Ovary (tissue), 9 donors: Measurements from ENCODE around the gene MYO3B. TPM values are rescaled to one million over a fixed set of nuclear protein-coding genes. Genes with fewer than 3 reads are reported as not detected.
"Not testable (repeated sequence)": the region's sequence is repeated elsewhere in the genome, so short reads cannot be mapped to it uniquely, and the experiment has no call there.

Experiments
- DNase-seq, 5 donors: peaks; one replicate each; pipeline ENCODE4 v3.0.0-alpha.2; 2019 to 2020
- H3K27ac ChIP-seq, 2 donors: fragments of 200-600 bp; one replicate each; pipeline versions ENCODE4 v1.5.1 to v1.8.0; 2019 to 2022
- H3K27me3 ChIP-seq: fragments of 200-600 bp; one replicate; pipeline ENCODE4 v1.8.0; 2022
- H3K36me3 ChIP-seq: fragments of 200-600 bp; sonication (generic); one replicate; pipeline ENCODE4 v1.5.1; 2019
- H3K4me1 ChIP-seq: one replicate; pipeline ENCODE4 v1.8.1; 2013; ENCODE audit warnings: mild to moderate bottlenecking, moderate library complexity; ENCODE audit not compliant: insufficient read depth
- H3K4me3 ChIP-seq: fragments of 200-600 bp; sonication (generic); one replicate; pipeline ENCODE4 v1.5.1; 2017
- H3K9me3 ChIP-seq, 2 donors: fragments of 200-600 bp in 1 of 2; sonication (generic) in 1 of 2; one replicate each; pipeline versions ENCODE4 v1.5.1 to v1.8.1; 2013 to 2019; ENCODE audit warnings: mild to moderate bottlenecking in 1 of 2, moderate library complexity in 1 of 2
- EP300 ChIP-seq: sonication (generic); formaldehyde crosslinking; IDR thresholded peaks from one replicate; pipeline ENCODE4 v1.6.1; 2017; ENCODE audit warnings: antibody characterized with exemption
- POLR2A ChIP-seq: fragments of 450-650 bp; IDR thresholded peaks from one replicate; pipeline ENCODE4 v1.6.1; 2017; ENCODE audit warnings: antibody characterized with exemption, mild to moderate bottlenecking, moderate library complexity
- WGBS, 3 donors: extraction: QIAGEN DNeasy Blood & Tissue Kit in 1 of 3; methylation state at CpG; one replicate each; pipeline versions ENCODE4 v1.1.5 to v1.1.7; 2013 to 2017; 5-methylcytosine and 5-hydroxymethylcytosine counted together
- intact Hi-C, 4 donors: fragments of 100-400 bp; cut with DNase I; formaldehyde crosslinking; loops; one replicate each; pipeline versions ENCODE4 v1.11.0 to v1.15.1; 2022 to 2023
- polyA plus RNA-seq, 2 donors: library from polyadenylated mRNA; stranded (reverse); fragments of 200-250 nt in 1 of 2; fragments of 350-450 nt in 1 of 2; fragmentation: Illumina TruSeq in 1 of 2; extraction: RNeasy Lipid Tissue Mini Kit (QIAGEN cat#74804) in 1 of 2; gene quantifications; one replicate each; pipeline ENCODE4 v1.2.3, GENCODE V29; 2013 to 2014
- total RNA-seq, 7 donors: library from RNA; depleted of rRNA in 2 of 7; stranded (reverse); fragments of >200 nt in 2 of 7; fragmentation: NEBNext Ultra II Directional in 3 of 7; extraction: Animal tissue kit (Norgen Biotek cat#: 25700) in 3 of 7; gene quantifications; one replicate each; pipeline versions ENCODE4 v1.1.0 to v1.2.4, GENCODE V29; 2016 to 2023
- TF ChIP-seq, protein P1 (sequence below), 3 donors: fragments of 450-650 bp in 2 of 3; fragments of 200-600 bp in 1 of 3; IDR thresholded peaks; one replicate each; pipeline versions ENCODE4 v1.5.1 to v1.8.0; 2016 to 2022; ENCODE audit warnings: antibody characterized with exemption in 3 of 3, mild to moderate bottlenecking in 1 of 3
- donor health status: DM: no; HTN: no; CAD: no; lungs with moderate emphysema.
- donor health status: DM: no; HTN: no; CAD: no.
- donor health status: Bipolar disorder and iron deficiency.
- donor health status: DM: yes; HTN: yes; CAD: no.
- donor health status: DM: no; HTN: no; CAD: no.
- donor health status: DM: yes; HTN: yes; CAD: no.

MYO3B gene
- total and polyA plus RNA-seq, 9 donors = 0.04 to 1.3 (median 0.12) TPM; not detected in 2

DNA sequence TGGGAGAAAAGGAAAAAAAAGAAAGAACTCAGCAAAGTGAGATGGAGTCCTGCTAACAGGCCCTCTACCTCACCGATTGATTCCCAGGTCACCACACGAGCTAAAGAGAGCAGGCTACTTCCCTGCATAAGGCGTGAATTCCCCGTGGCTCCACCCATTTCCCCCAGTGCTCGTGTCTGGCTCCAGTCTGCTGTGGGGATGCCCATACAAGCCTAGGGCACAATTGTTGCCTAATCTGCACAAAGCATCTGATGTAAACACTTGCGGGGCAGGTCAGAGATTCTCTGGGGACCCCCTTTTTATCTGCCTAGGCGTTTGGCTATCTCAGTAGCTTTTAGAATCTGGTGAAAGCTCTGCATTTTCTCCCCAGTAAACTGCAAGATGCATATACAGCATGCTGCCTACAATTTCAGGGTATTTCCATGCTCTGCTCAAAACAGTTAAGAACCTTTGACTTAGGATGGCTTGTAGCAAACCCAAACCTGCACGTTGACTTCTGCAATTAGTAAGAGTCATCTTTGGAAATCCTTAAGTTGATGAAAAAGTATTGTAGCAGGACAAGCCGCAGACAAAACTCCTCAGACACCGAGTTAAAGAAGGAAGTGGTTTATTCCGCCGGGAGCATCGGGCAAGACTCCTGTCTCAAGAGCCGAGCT, 34.8 kb downstream of the MYO3B start:
- Histone ChIP-seq H3K27ac (no peak overlapping the region), H3K27me3 (no peaks in the 10 kb centered on the region), H3K9me3 (no peaks in the 10 kb centered on the region), H3K4me1 (no peaks in the 10 kb centered on the region), H3K4me3 (no peak overlapping the region), H3K36me3 (no peaks in the 10 kb centered on the region)
- TF ChIP-seq POLR2A (no peak), EP300 (no peak)
- TF ChIP-seq, protein P1, sequence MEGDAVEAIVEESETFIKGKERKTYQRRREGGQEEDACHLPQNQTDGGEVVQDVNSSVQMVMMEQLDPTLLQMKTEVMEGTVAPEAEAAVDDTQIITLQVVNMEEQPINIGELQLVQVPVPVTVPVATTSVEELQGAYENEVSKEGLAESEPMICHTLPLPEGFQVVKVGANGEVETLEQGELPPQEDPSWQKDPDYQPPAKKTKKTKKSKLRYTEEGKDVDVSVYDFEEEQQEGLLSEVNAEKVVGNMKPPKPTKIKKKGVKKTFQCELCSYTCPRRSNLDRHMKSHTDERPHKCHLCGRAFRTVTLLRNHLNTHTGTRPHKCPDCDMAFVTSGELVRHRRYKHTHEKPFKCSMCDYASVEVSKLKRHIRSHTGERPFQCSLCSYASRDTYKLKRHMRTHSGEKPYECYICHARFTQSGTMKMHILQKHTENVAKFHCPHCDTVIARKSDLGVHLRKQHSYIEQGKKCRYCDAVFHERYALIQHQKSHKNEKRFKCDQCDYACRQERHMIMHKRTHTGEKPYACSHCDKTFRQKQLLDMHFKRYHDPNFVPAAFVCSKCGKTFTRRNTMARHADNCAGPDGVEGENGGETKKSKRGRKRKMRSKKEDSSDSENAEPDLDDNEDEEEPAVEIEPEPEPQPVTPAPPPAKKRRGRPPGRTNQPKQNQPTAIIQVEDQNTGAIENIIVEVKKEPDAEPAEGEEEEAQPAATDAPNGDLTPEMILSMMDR (IDR thresholded peaks at IDR 0.05) = no peak
- WGBS, 3 donors = 49 to 60% (median 59%) methylated on average over 14 of the region's 14 CpGs
- intact Hi-C loops = no loop called here
- DNase-seq = no peak

DNA sequence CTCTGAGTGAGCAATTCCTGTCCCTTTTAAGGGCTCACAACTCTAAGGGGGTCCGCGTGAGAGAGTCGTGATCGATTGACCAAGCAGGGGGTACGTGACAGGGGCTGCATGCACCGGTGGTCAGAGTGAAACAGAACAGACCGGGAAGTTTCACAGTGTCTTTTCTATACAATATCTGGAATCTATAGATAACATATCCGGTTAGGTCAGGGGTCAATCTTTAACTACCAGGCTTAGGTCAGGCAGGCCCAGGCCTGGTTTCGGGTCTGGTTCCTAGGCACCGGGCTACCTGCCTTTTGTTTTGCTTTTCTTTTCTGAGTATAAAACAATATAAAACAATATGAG, 35.3 kb downstream of the MYO3B start:
- DNase-seq, H3K4me3 ChIP-seq, intact Hi-C loops, H3K27me3 ChIP-seq, H3K4me1 ChIP-seq, H3K27ac ChIP-seq, H3K9me3 ChIP-seq, H3K36me3 ChIP-seq: not testable (repeated sequence)
- WGBS, 3 donors = 41 to 60% (median 46%) methylated on average over 10 of the region's 10 CpGs

DNA sequence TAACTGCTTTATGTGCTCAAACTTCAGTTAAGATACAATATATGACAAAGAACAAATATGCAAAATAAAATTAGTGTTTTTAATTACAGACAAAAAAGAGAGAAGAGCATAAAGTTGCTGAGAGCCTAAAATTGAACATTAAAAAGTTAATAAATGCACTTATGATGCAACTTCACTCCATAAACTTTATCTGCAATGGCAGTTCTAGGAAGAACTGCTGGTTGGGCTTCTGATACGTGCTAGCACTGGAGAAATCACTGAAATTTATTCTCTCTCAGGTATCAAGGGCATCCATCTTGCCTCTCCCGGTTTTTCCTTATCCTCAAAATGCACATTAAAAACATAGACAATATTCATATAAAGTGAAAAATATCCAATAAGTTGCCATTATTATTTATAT, 35.7 kb downstream of the MYO3B start:
- Histone ChIP-seq H3K27me3 (no peaks in the 10 kb centered on the region), H3K9me3 (no peaks in the 10 kb centered on the region), H3K4me1 (no peaks in the 10 kb centered on the region), H3K4me3 (no peak overlapping the region), H3K27ac (no peak overlapping the region), H3K36me3 (no peaks in the 10 kb centered on the region)
- DNase-seq = no peak
- intact Hi-C loops = no loop called here
- TF ChIP-seq, protein P1 (IDR thresholded peaks at IDR 0.05) = no peak
- TF ChIP-seq POLR2A (no peak), EP300 (no peak)
- 15 to 25% (median 18%) methylated on average over 2 of the region's 2 CpGs for WGBS, 3 donors

DNA sequence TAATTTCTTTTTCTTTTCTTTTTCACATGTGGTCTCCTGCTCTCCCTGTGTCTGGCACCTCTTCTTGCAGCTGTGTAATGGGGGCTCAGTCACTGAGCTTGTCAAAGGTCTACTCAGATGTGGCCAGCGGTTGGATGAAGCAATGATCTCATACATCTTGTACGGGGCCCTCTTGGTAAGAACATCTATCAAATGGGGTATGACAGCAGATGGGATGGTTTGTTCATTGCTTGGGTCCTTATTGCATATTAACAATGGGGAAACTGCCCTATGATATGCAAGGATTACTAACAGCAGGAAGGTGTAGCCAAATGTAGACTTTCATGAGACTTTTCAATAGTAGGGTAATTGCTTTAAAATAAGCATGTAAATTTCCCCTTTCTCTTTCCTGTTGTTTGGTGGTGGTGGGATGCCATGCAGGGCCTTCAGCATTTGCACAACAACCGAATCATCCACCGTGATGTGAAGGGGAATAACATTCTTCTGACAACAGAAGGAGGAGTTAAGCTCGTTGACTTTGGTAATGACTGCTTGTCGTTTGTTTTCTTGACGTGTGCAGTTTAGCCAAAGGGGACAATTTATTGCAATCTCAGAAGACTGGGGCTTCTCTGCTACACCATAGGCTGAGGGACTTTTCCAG, 36.5 kb downstream of the MYO3B start:
- 62 to 76% (median 72%) methylated on average over 7 of the region's 7 CpGs for WGBS, 3 donors
- Histone ChIP-seq H3K27ac (no peak overlapping the region), H3K36me3 (no peaks in the 10 kb centered on the region), H3K4me3 (no peak overlapping the region), H3K4me1 (no peaks in the 10 kb centered on the region), H3K27me3 (no peaks in the 10 kb centered on the region), H3K9me3 (no peaks in the 10 kb centered on the region)
- intact Hi-C loops = no loop called here
- no peak for DNase-seq
- no peak for TF ChIP-seq EP300
- TF ChIP-seq, protein P1 (IDR thresholded peaks at IDR 0.05) = no peak
- no peak for TF ChIP-seq POLR2A

DNA sequence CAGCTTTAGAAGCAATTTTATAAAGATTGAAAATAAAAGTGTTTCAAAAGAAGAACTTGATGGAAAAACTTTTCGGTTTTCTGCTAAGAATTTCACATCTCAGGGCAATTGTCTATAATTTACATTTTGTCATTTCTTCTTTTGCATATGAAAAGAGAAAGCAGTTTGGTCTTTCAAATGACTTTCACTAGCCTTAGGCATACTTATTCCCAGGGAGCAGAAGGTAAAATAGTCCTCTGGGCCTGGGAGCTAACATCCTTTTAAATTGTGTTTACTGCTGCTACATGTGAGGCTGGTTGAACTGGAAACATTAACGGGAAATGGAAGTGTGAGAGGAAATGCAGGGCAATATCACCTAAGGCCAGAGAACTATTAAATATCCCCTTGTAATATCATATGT, 37.1 kb downstream of the MYO3B start:
- DNase-seq = no peak
- intact Hi-C loops = no loop called here
- TF ChIP-seq, protein P1 (IDR thresholded peaks at IDR 0.05) = no peak
- TF ChIP-seq EP300 = no peak
- TF ChIP-seq POLR2A = no peak

More for the DNA sequence above, 37.1 kb downstream of the MYO3B start:
- Histone ChIP-seq H3K4me1 (no peaks in the 10 kb centered on the region), H3K27ac (no peak overlapping the region), H3K36me3 (no peaks in the 10 kb centered on the region), H3K4me3 (no peak overlapping the region), H3K9me3 (no peaks in the 10 kb centered on the region), H3K27me3 (no peaks in the 10 kb centered on the region)
- 40 to 66% (median 64%) methylated on average over 2 of the region's 2 CpGs for WGBS, 3 donors
